HCT116 (cell line): ENCODE data around the gene BRAT1. TPM values are rescaled to one million over a fixed set of nuclear protein-coding genes. Genes with fewer than 3 reads are reported as not detected.

Experiments used
- ATAC-seq: fragments of 200-7000 bp; cut with Tn5 transposase; 2 replicates; pipeline ENCODE4 v1.9.1; 2020; ENCODE audit warnings: mild to moderate bottlenecking, moderate library complexity
- Bru-seq: library from RNA; stranded (reverse); fragments of 400-500 nt; gene quantifications from one replicate; lab custom pipeline; 2021; lab: Mats Ljungman, UMichigan
- BruChase-seq, 2 experiments: library from RNA; stranded (reverse); fragments of 400-500 nt; gene quantifications; one replicate each; lab custom pipeline; 2021; lab: Mats Ljungman, UMichigan
- BruUV-seq: library from RNA; stranded (reverse); fragments of 400-500 nt; replicated peaks from 2 replicates; lab custom pipeline; 2021; lab: Mats Ljungman, UMichigan
- CTCF ChIA-PET: fragments of 300-600 bp; sonication (Branson Sonifier 250); formaldehyde crosslinking; loops from one replicate; lab custom pipeline; 2021; ENCODE audit warnings: antibody characterized with exemption; lab: Charles Lee
- POLR2A ChIA-PET: fragments of 300-600, 350-600 bp; sonication (Branson Sonifier 250); formaldehyde crosslinking; loops from one replicate; lab custom pipeline; 2021; ENCODE audit warnings: antibody characterized with exemption; lab: Charles Lee
- RAD21 ChIA-PET, 2 experiments: fragments of 300-600 bp; sonication (Branson Sonifier 250); formaldehyde crosslinking; loops; one replicate each; lab custom pipeline; 2023; ENCODE audit warnings: low total read pairs in 2 of 2; ENCODE audit not compliant: uncharacterized antibody in 2 of 2, unreplicated experiment in 2 of 2, low non-redundant PET in 1 of 2; lab: Charles Lee
- DNase-seq: peaks from one replicate; pipeline ENCODE4 v3.0.0-alpha.2; 2010; ENCODE audit warnings: low read depth, low spot score
- H2AFZ ChIP-seq: fragments of 200-600 bp; shearing (Covaris generic), sonication (generic); 2 replicates; pipeline ENCODE4 v1.6.1; 2017; ENCODE audit warnings: low read depth, mixed run types, mixed read lengths, antibody characterized with exemption, low read length; ENCODE audit not compliant: poor library complexity, severe bottlenecking
- H3K27ac ChIP-seq: 2 replicates; pipeline ENCODE4 v1.5.1; 2012; ENCODE audit warnings: low read depth, low read length
- H3K27me3 ChIP-seq: fragments of 200-600 bp; sonication (generic); 2 replicates; pipeline ENCODE4 v1.6.1; 2016; ENCODE audit warnings: mixed run types, low read length, mixed read lengths; ENCODE audit not compliant: insufficient read depth
- H3K36me3 ChIP-seq, 2 experiments: fragments of 200-500 bp in 1 of 2; fragments of 200-600 bp in 1 of 2; sonication (Bioruptor generic) in 1 of 2; sonication (generic) in 1 of 2; 2 replicates each; pipeline versions ENCODE4 v1.5.1 to v1.6.1; 2014 to 2016; ENCODE audit warnings: low read length in 2 of 2, inconsistent platforms in 1 of 2, mixed read lengths in 1 of 2, mixed run types in 1 of 2; ENCODE audit not compliant: insufficient read depth in 2 of 2, control insufficient read depth in 1 of 2
- H3K4me1 ChIP-seq, 2 experiments: fragments of 200-600 bp in 1 of 2; sonication (generic) in 1 of 2; 2 replicates each; pipeline versions ENCODE4 v1.5.1 to v1.6.1; 2012 to 2017; ENCODE audit warnings: low read length in 2 of 2, inconsistent platforms in 1 of 2, mild to moderate bottlenecking in 1 of 2, mixed read lengths in 1 of 2, mixed run types in 1 of 2, moderate library complexity in 1 of 2; ENCODE audit not compliant: insufficient read depth in 2 of 2, control insufficient read depth in 1 of 2
- H3K4me2 ChIP-seq: fragments of 200-600 bp; sonication (generic); 2 replicates; pipeline ENCODE4 v1.6.1; 2017; ENCODE audit warnings: mixed run types, low read length, mixed read lengths
- H3K4me3 ChIP-seq, 2 experiments: fragments of 200-600 bp in 1 of 2; sonication (generic) in 1 of 2; replicated peaks in 1 of 2; 2 replicates each; pipeline ENCODE4 v1.5.1; 2011 to 2016; ENCODE audit warnings: low read length in 2 of 2, control low read depth in 1 of 2, low read depth in 1 of 2, mild to moderate bottlenecking in 1 of 2, mixed read lengths in 1 of 2, mixed run types in 1 of 2
- H3K79me2 ChIP-seq: fragments of 200-600 bp; sonication (generic); 2 replicates; pipeline ENCODE4 v1.6.1; 2017; ENCODE audit warnings: mild to moderate bottlenecking, mixed run types, low read length, moderate library complexity, mixed read lengths; ENCODE audit not compliant: insufficient read depth
- H3K9ac ChIP-seq: fragments of 200-600 bp; sonication (generic); 2 replicates; pipeline ENCODE4 v1.6.1; 2016; ENCODE audit warnings: low read length, mixed read lengths
- H3K9me2 ChIP-seq: fragments of 200-600 bp; sonication (generic), shearing (Covaris generic); 2 replicates; pipeline ENCODE4 v1.6.1; 2017; ENCODE audit warnings: mixed run types, mild to moderate bottlenecking, moderate library complexity; ENCODE audit not compliant: insufficient read depth
- H3K9me3 ChIP-seq, 2 experiments: fragments of 200-500 bp in 1 of 2; fragments of 200-600 bp in 1 of 2; sonication (Bioruptor generic) in 1 of 2; sonication (generic) in 1 of 2; 2 replicates each; pipeline ENCODE4 v1.6.1; 2014 to 2017; ENCODE audit warnings: low read length in 2 of 2, mixed read lengths in 2 of 2, inconsistent platforms in 1 of 2, low read depth in 1 of 2, mild to moderate bottlenecking in 1 of 2, mixed run types in 1 of 2, moderate library complexity in 1 of 2; ENCODE audit not compliant: control insufficient read depth in 1 of 2, insufficient read depth in 1 of 2
- H4K20me1 ChIP-seq: fragments of 200-600 bp; sonication (generic), shearing (Covaris generic); 2 replicates; pipeline ENCODE4 v1.6.1; 2017; ENCODE audit warnings: mixed run types, mild to moderate bottlenecking, moderate library complexity; ENCODE audit not compliant: insufficient read depth
- CEBPB ChIP-seq: IDR thresholded peaks from 2 replicates; pipeline ENCODE4 v1.6.1; 2012; ENCODE audit warnings: low read depth
- POLR2A ChIP-seq: IDR thresholded peaks from 2 replicates; pipeline ENCODE4 v1.7.0; 2011; ENCODE audit warnings: borderline replicate concordance; ENCODE audit not compliant: insufficient read depth, insufficient read length; ENCODE audit errors: extremely low read depth
- POLR2AphosphoS5 ChIP-seq: IDR thresholded peaks from 2 replicates; pipeline ENCODE4 v1.6.1; 2011; ENCODE audit warnings: mild to moderate bottlenecking, low read depth, low read length, moderate library complexity
- SRF ChIP-seq: IDR thresholded peaks from 2 replicates; pipeline ENCODE4 v1.6.1; 2012; ENCODE audit warnings: low read depth
- TCF7L2 ChIP-seq: IDR thresholded peaks from 2 replicates; pipeline ENCODE4 v1.7.0; 2011; ENCODE audit warnings: borderline replicate concordance, inconsistent platforms; ENCODE audit not compliant: insufficient read depth, insufficient read length; ENCODE audit errors: extremely low read depth
- YY1 ChIP-seq: IDR thresholded peaks from 2 replicates; pipeline ENCODE4 v1.6.1; 2011; ENCODE audit warnings: low read length, low read depth, moderate library complexity, mild to moderate bottlenecking; ENCODE audit not compliant: insufficient replicate concordance; ENCODE audit errors: extremely low read depth
- ZFX ChIP-seq: fragments of 450-650 bp; IDR thresholded peaks from 2 replicates; pipeline ENCODE4 v1.6.1; 2017
- intact Hi-C: fragments of 100-400 bp; cut with micrococcal nuclease; formaldehyde crosslinking; loops from 2 replicates; pipeline ENCODE4 v1.10.0; 2022
- long read RNA-seq: library from polyadenylated mRNA; unstranded; transcript quantifications from one replicate; pipeline ENCODE4 v2.0.0, GENCODE V29; 2021; ENCODE audit not compliant: unreplicated experiment
- polyA plus RNA-seq: library from polyadenylated mRNA; unstranded; fragments of >200 nt; gene quantifications from 2 replicates; pipeline ENCODE4 v1.2.1, GENCODE V29; 2012; ENCODE audit warnings: missing spikeins
- total RNA-seq: library from RNA; stranded (reverse); gene quantifications from one replicate; pipeline ENCODE4 v1.2.1, GENCODE V29; 2021; ENCODE audit not compliant: unreplicated experiment
- TF ChIP-seq, protein P1 (sequence below), 3 experiments: fragments of 200-600 bp in 1 of 3; sonication (generic) in 1 of 3; IDR thresholded peaks in 2 of 3; conservative IDR thresholded peaks in 1 of 3; 2 replicates each; pipeline ENCODE4 v1.5.1; 2012 to 2017; ENCODE audit warnings: low read depth in 2 of 3, low read length in 2 of 3, antibody characterized with exemption in 1 of 3, borderline replicate concordance in 1 of 3, control low read depth in 1 of 3, mild to moderate bottlenecking in 1 of 3, mixed read lengths in 1 of 3, mixed run types in 1 of 3, moderate library complexity in 1 of 3; ENCODE audit not compliant: insufficient read depth in 1 of 3

Gene BRAT1
- 47.6 TPM for total RNA-seq
- polyA plus RNA-seq, result 32.1 and 35.3 TPM in 2 replicates
- Bru-seq, nascent RNA, result percentile 62 among the genes with signal in this experiment
- BruChase-seq, experiment 1, labeled RNA remaining after a 6-hour chase, result percentile 71 among the genes with signal in this experiment
- percentile 69 among the genes with signal in this experiment for BruChase-seq, experiment 2, labeled RNA remaining after a 2-hour chase
- long read RNA-seq, transcript BRAT1-201 (14 exons, 2,915 nt), result major isoform, 69 of 261 reads
- long read RNA-seq, partial matches to known transcripts, result 87 of 261 reads
- long read RNA-seq, other reads (novel, unspliced or antisense), result 105 of 261 reads

DNA sequence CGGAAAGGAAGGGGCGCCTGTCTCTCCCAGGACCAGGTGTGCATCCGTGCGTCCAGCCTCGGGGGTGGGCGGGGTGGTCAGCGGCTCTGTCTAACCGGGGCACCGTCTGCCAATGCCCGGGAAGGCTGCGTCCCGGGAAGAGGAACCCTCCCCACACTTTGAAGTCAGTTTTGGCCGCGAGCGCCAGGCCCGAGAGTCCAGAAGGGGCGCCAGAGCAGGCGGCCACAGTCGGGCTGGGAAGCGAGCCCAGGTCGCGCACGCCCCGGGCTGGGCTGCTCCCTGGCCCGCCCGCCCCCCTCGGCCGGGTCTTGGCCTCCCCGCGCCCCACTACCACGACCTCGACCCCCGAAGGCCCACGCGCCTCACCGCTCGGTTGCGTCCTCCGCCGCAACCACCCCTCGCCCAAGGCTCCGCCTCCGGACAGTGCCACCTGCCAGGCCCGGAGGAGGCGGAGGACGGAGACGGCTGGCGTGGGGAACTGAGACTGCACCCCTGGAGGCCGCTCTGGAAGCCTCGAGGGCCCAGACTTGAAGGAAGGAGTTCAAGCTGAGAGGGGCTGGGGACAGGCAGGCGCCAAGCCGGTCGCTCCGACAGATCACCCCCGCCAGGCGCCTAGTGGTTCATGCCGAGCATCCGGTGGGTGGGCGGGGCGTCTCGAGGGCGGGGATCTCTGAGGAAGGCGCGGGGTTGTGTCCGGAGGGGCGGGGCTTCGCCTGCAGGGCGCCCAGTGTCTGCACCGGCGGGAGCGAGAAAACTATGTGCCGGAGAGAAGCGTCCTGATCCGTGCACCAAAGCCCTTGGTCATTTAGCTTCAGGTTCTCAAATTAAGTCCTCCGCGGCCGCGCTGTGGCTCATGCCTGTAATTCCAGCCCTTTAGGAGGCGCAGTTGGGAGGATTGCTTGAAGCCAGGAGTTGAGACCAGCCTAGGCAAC is at the start of gene BRAT1:
Gene BRAT1, minus strand, starts transcription at position 404 of the 932 bp plus-strand sequence. CDS start 1,093 bp downstream, outside the sequence.
- no TSS peak for BruUV-seq
- Histone ChIP-seq H3K4me3 (peak within 1 kb of the TSS; percentile 57 to 88), H3K4me2 (peak within 1 kb of the TSS; percentile 99), H3K9ac (peak within 1 kb of the TSS; percentile 89), H3K9me3 (no peaks in the 10 kb centered on the region), H3K27ac (peak within 1 kb of the TSS; percentile 100), H3K4me1 (peaks cover 22 to 45% of the 10 kb centered on the region in 2 experiments), H2AFZ (no peak within 1 kb of the TSS), H3K36me3 (peaks cover 5 to 9% of the 10 kb centered on the region in 2 experiments; a peak in 2 of 4 replicates), H3K79me2 (peaks cover 44% of the 10 kb centered on the region), H3K9me2 (no peaks in the 10 kb centered on the region), H4K20me1 (no peaks in the 10 kb centered on the region), H3K27me3 (no peaks in the 10 kb centered on the region)
- CTCF ChIA-PET, result interaction anchor here (0.7 to 1.1 kb wide), 6 partner anchors 17 to 1389 kb away, joined by 3 to 4 read pairs (median 4); no protein-coding TSS in a partner anchor
- TF ChIP-seq SRF, result no peak
- TF ChIP-seq POLR2A, result peak; percentile 56
- TF ChIP-seq, protein P1, sequence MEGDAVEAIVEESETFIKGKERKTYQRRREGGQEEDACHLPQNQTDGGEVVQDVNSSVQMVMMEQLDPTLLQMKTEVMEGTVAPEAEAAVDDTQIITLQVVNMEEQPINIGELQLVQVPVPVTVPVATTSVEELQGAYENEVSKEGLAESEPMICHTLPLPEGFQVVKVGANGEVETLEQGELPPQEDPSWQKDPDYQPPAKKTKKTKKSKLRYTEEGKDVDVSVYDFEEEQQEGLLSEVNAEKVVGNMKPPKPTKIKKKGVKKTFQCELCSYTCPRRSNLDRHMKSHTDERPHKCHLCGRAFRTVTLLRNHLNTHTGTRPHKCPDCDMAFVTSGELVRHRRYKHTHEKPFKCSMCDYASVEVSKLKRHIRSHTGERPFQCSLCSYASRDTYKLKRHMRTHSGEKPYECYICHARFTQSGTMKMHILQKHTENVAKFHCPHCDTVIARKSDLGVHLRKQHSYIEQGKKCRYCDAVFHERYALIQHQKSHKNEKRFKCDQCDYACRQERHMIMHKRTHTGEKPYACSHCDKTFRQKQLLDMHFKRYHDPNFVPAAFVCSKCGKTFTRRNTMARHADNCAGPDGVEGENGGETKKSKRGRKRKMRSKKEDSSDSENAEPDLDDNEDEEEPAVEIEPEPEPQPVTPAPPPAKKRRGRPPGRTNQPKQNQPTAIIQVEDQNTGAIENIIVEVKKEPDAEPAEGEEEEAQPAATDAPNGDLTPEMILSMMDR (IDR thresholded peaks at IDR 0.05 in 2 of 3, conservative IDR thresholded peaks at IDR 0.05 in 1 of 3; ENCODE audit: borderline replicate concordance in 1 of 3, insufficient read depth in 1 of 3, low read depth in 2 of 3, low read length in 2 of 3), result peak in 2 of 3 experiments; percentile 45 to 55; a peak in 4 of 6 replicates
- peak; percentile 73 for TF ChIP-seq TCF7L2
- peak; percentile 82; the same call in 1 of the 2 replicates for TF ChIP-seq ZFX
- TF ChIP-seq YY1, result no peak
- TF ChIP-seq POLR2AphosphoS5, result peak; percentile 85
- TF ChIP-seq CEBPB, result no peak
- ATAC-seq (peak; percentile 79), DNase-seq (peak; percentile 89)
- RAD21 ChIA-PET, result interaction anchor here in 1 of 2 experiments (0.8 kb wide), 1 partner anchor 26 kb away, joined by 3 read pairs; no protein-coding TSS in a partner anchor
- intact Hi-C loops, result loop anchor here (5.0 kb wide), 2 partner anchors 33 to 88 kb away; no protein-coding TSS in a partner anchor
- POLR2A ChIA-PET, result interaction anchor here (0.7 kb wide), 2 partner anchors 57 to 1626 kb away, joined by 3 to 11 read pairs; no protein-coding TSS in a partner anchor
